GM23338 (cell line): ENCODE results near the gene GPATCH2. TPM values are rescaled to one million over a fixed set of nuclear protein-coding genes. Genes with fewer than 3 reads are reported as not detected.
A peak's percentile ranks its signal among the peaks of the same experiment; 100 is the strongest.

ENCODE experiments used
- ATAC-seq: fragments of 200-7000 bp; cut with Tn5 transposase; 3 replicates; pipeline ENCODE4 v1.9.1; 2020
- DNase-seq: peaks from one replicate; pipeline ENCODE4 v3.0.0-alpha.2; 2015; ENCODE audit warnings: low spot score
- H2AFZ ChIP-seq: fragments of 200-600 bp; sonication (generic); 2 replicates; pipeline ENCODE4 v1.8.0; 2016; ENCODE audit warnings: antibody characterized with exemption, mild to moderate bottlenecking, moderate library complexity
- H3F3A ChIP-seq: fragments of 200-600 bp; sonication (generic); replicated peaks from 2 replicates; pipeline ENCODE4 v1.8.0; 2017; ENCODE audit warnings: antibody characterized with exemption, mixed run types, low read depth
- H3K27ac ChIP-seq: fragments of 200-600 bp; sonication (generic); 2 replicates; pipeline ENCODE4 v1.6.1; 2016; ENCODE audit warnings: low read depth
- H3K27me3 ChIP-seq: fragments of 200-600 bp; sonication (generic); 2 replicates; pipeline ENCODE4 v1.8.0; 2016; ENCODE audit warnings: mild to moderate bottlenecking, mixed run types, moderate library complexity; ENCODE audit not compliant: insufficient read depth
- H3K36me3 ChIP-seq: fragments of 200-600 bp; sonication (generic); 2 replicates; pipeline ENCODE4 v1.8.0; 2016; ENCODE audit warnings: mild to moderate bottlenecking; ENCODE audit not compliant: insufficient read depth
- H3K4me1 ChIP-seq: fragments of 200-600 bp; sonication (generic); 2 replicates; pipeline ENCODE4 v1.8.0; 2016; ENCODE audit warnings: mild to moderate bottlenecking, moderate library complexity; ENCODE audit not compliant: insufficient read depth
- H3K4me2 ChIP-seq: fragments of 200-600 bp; sonication (generic); 2 replicates; pipeline ENCODE4 v1.7.1; 2017; ENCODE audit warnings: mixed run types
- H3K4me3 ChIP-seq: fragments of 200-600 bp; sonication (generic); 2 replicates; pipeline ENCODE4 v1.6.1; 2016; ENCODE audit warnings: mixed run types
- H3K79me2 ChIP-seq: fragments of 200-600 bp; sonication (generic); replicated peaks from 2 replicates; pipeline ENCODE4 v1.8.0; 2017; ENCODE audit warnings: mild to moderate bottlenecking; ENCODE audit not compliant: insufficient read depth
- H3K9me2 ChIP-seq: fragments of 200-600 bp; sonication (generic); 2 replicates; pipeline ENCODE4 v1.8.0; 2017; ENCODE audit not compliant: insufficient read depth
- H4K20me1 ChIP-seq: fragments of 200-600 bp; sonication (generic); replicated peaks from 2 replicates; pipeline ENCODE4 v1.8.0; 2017; ENCODE audit warnings: mild to moderate bottlenecking; ENCODE audit not compliant: insufficient read depth
- H3K27ac Mint-ChIP-seq: 2 replicates; pipeline ENCODE4 v1.8.0; 2020; ENCODE audit warnings: inconsistent platforms, mild to moderate bottlenecking, moderate library complexity, mixed read lengths
- H3K27me3 Mint-ChIP-seq: 3 replicates; pipeline ENCODE4 v1.8.0; 2022; ENCODE audit warnings: low read depth, mild to moderate bottlenecking, moderate library complexity, mixed read lengths, inconsistent platforms; ENCODE audit not compliant: insufficient read depth, poor library complexity
- H3K36me3 Mint-ChIP-seq: 3 replicates; pipeline ENCODE4 v1.8.0; 2021; ENCODE audit warnings: low read depth, mild to moderate bottlenecking, inconsistent platforms, moderate library complexity, mixed read lengths
- H3K4me1 Mint-ChIP-seq: 3 replicates; pipeline ENCODE4 v1.8.0; 2020; ENCODE audit warnings: mild to moderate bottlenecking, inconsistent platforms, mixed read lengths
- H3K4me3 Mint-ChIP-seq: 3 replicates; pipeline ENCODE4 v1.8.0; 2021; ENCODE audit warnings: moderate library complexity, mild to moderate bottlenecking, inconsistent platforms, mixed read lengths
- H3K9me3 Mint-ChIP-seq: 3 replicates; pipeline ENCODE4 v1.8.0; 2020; ENCODE audit warnings: moderate library complexity, mild to moderate bottlenecking, inconsistent platforms, mixed read lengths
- CREB1 ChIP-seq: fragments of 250-450 bp; sonication (Bioruptor Pico); IDR thresholded peaks from 2 replicates; pipeline ENCODE4 v1.5.0; 2020; ENCODE audit warnings: low read depth, mild to moderate bottlenecking, moderate library complexity
- EZH2phosphoT487 ChIP-seq: fragments of 200-600 bp; sonication (generic); IDR thresholded peaks from one replicate; pipeline ENCODE4 v1.8.1; 2018; ENCODE audit warnings: antibody characterized with exemption; ENCODE audit not compliant: unreplicated experiment
- ZNF114 ChIP-seq: fragments of 250-450 bp; sonication (Bioruptor Pico); IDR thresholded peaks from 2 replicates; pipeline ENCODE4 v1.5.0; 2020; ENCODE audit warnings: mild to moderate bottlenecking, moderate library complexity
- ZNF331 ChIP-seq: fragments of 250-450 bp; sonication (Bioruptor Pico); IDR thresholded peaks from 2 replicates; pipeline ENCODE4 v1.5.0; 2020; ENCODE audit warnings: low read depth, mild to moderate bottlenecking, moderate library complexity
- polyA plus RNA-seq: library from polyadenylated mRNA; unstranded; fragments of >200 nt; fragmentation: Nextera tagmentation; extraction: Ambion mirVana; gene quantifications from 2 replicates; pipeline ENCODE4 v1.2.1, GENCODE V29; 2016
- total RNA-seq: library from RNA; depleted of rRNA; stranded (reverse); fragments of >200 nt; shearing (Covaris generic); gene quantifications from 2 replicates; pipeline ENCODE4 v1.2.3, GENCODE V29; 2014
- TF ChIP-seq, protein P1 (sequence below), 2 experiments: fragments of 200-600 bp in 1 of 2; sonication (generic) in 1 of 2; conservative IDR thresholded peaks; 2 replicates each; pipeline versions ENCODE4 v1.5.1 to v1.6.1; 2016 to 2017; ENCODE audit warnings: antibody characterized with exemption in 2 of 2, low read depth in 2 of 2, mild to moderate bottlenecking in 2 of 2, moderate library complexity in 1 of 2

GPATCH2 gene
- total and polyA plus RNA-seq, 2 experiments from 2014 or later = 12.3 to 26.7 TPM

DNA sequence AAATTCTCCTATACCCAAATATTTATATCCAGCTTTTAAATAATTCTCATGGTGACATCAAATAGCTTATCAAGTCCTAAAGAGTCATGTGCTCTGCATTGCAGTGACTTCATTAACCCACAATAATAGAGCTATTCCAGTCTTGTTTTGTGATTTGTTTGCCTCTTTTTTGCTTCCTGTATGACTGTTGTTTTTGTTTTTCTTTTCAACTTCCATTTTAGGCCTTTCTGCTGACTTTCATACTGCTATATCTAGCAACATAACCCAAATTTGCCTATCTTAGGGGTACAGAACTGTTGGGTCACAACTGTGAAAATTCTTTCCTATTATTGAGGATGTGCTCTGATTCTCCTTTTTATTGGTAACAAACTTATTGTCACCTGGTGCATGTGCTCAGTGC lies 30.5 kb upstream of the GPATCH2 start:
- Mint-ChIP-seq H3K4me3 (no peak overlapping the region), H3K9me3 (no peaks in the 10 kb centered on the region), H3K4me1 (0 out of 3 replicates have a peak, but pooled peaks cover 2% of the 10 kb centered on the region), H3K27me3 (no peaks in the 10 kb centered on the region), H3K27ac (no peak overlapping the region), H3K36me3 (no peaks in the 10 kb centered on the region)
- Histone ChIP-seq H3K27ac (no peak overlapping the region), H3K4me2 (no peak overlapping the region), H4K20me1 (no peaks in the 10 kb centered on the region), H3K9me2 (no peaks in the 10 kb centered on the region), H3K4me1 (no peaks in the 10 kb centered on the region), H3K79me2 (no peaks in the 10 kb centered on the region), H3F3A (no peaks in the 10 kb centered on the region), H3K4me3 (no peak overlapping the region), H3K36me3 (no peaks in the 10 kb centered on the region), H3K27me3 (no peaks in the 10 kb centered on the region), H2AFZ (no peak overlapping the region)
- ATAC-seq (no peak), DNase-seq (no peak)
- TF ChIP-seq, protein P1, sequence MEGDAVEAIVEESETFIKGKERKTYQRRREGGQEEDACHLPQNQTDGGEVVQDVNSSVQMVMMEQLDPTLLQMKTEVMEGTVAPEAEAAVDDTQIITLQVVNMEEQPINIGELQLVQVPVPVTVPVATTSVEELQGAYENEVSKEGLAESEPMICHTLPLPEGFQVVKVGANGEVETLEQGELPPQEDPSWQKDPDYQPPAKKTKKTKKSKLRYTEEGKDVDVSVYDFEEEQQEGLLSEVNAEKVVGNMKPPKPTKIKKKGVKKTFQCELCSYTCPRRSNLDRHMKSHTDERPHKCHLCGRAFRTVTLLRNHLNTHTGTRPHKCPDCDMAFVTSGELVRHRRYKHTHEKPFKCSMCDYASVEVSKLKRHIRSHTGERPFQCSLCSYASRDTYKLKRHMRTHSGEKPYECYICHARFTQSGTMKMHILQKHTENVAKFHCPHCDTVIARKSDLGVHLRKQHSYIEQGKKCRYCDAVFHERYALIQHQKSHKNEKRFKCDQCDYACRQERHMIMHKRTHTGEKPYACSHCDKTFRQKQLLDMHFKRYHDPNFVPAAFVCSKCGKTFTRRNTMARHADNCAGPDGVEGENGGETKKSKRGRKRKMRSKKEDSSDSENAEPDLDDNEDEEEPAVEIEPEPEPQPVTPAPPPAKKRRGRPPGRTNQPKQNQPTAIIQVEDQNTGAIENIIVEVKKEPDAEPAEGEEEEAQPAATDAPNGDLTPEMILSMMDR (conservative IDR thresholded peaks at IDR 0.05; ENCODE audit: low read depth in 2 of 2) = no peak
- TF ChIP-seq EZH2phosphoT487 = no peak

DNA sequence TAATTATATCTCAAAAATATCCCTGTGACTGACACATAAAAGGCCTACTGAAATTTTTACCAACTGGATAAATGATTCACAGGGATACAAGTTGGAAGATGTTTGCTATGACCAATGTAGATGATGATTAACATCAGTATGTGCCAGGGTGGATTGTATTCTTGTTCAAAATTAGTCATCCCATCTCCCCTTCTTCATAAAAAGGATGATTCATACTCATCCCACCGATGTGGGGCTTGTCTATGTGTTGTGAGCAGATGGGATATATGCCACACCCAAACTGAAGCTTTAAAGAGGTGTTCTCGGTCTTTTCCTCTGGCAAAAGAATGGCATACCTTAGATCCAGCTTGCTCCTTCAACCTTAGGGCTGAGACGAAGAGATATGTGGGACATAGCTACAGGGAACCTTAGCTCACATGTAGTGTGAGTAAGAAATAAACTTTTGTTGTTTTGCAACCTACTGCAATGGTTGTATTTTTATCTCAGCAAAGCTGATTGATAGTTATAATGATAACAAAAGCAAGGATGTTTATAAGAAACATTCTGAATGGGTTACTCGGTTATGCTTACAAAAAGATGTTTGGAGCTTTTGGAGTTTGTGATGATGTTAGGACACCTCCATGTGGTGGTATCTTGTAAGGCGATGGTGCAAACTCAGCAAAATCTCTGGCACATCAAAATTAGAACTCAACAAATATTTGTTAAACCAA lies 29.6 kb upstream of the GPATCH2 start:
- no peak overlapping the region for H3K27ac Mint-ChIP-seq
- no peak for TF ChIP-seq ZNF114 (CRISPR knock-in tag)
- TF ChIP-seq ZNF331 (CRISPR knock-in tag) = no peak
- no peak for TF ChIP-seq EZH2phosphoT487
- TF ChIP-seq, protein P1 (conservative IDR thresholded peaks at IDR 0.05; ENCODE audit: low read depth in 2 of 2) = peak; percentile 57 to 67
- no peak for TF ChIP-seq CREB1 (CRISPR knock-in tag)
- Histone ChIP-seq H3K79me2 (no peaks in the 10 kb centered on the region), H3K27me3 (no peaks in the 10 kb centered on the region), H4K20me1 (no peaks in the 10 kb centered on the region), H2AFZ (no peak overlapping the region), H3K9me2 (no peaks in the 10 kb centered on the region), H3K4me3 (no peak overlapping the region), H3F3A (no peaks in the 10 kb centered on the region), H3K36me3 (no peaks in the 10 kb centered on the region), H3K4me2 (no peak overlapping the region), H3K4me1 (no peaks in the 10 kb centered on the region), H3K27ac (no peak overlapping the region)
- H3K27me3 Mint-ChIP-seq = no peaks in the 10 kb centered on the region
- ATAC-seq = peak; percentile 43
- H3K9me3 Mint-ChIP-seq = no peaks in the 10 kb centered on the region
- 0 out of 3 replicates have a peak, but pooled peaks cover 2% of the 10 kb centered on the region for H3K4me1 Mint-ChIP-seq
- DNase-seq = peak; percentile 49
- H3K36me3 Mint-ChIP-seq = no peaks in the 10 kb centered on the region
- no peak overlapping the region for H3K4me3 Mint-ChIP-seq
